Glutamatergic neuron (in vitro differentiated cells): Measurements from ENCODE around the gene ANO4. TPM values are rescaled to one million over a fixed set of nuclear protein-coding genes. Genes with fewer than 3 reads are reported as not detected.

ENCODE experiments used
- DNase-seq: peaks from one replicate; pipeline ENCODE4 v3.0.0; 2022
- H3K27ac Mint-ChIP-seq: one replicate; pipeline ENCODE4 v1.8.0; 2020; ENCODE audit warnings: mild to moderate bottlenecking, mixed read lengths, inconsistent platforms; ENCODE audit not compliant: unreplicated experiment
- H3K27me3 Mint-ChIP-seq: one replicate; pipeline ENCODE4 v1.8.0; 2020; ENCODE audit warnings: mild to moderate bottlenecking, moderate library complexity, mixed read lengths, inconsistent platforms; ENCODE audit not compliant: unreplicated experiment
- H3K36me3 Mint-ChIP-seq: one replicate; pipeline ENCODE4 v1.8.0; 2020; ENCODE audit warnings: mild to moderate bottlenecking, mixed read lengths, inconsistent platforms; ENCODE audit not compliant: unreplicated experiment
- H3K4me1 Mint-ChIP-seq: one replicate; pipeline ENCODE4 v1.8.0; 2020; ENCODE audit warnings: mild to moderate bottlenecking, low read depth, mixed read lengths, inconsistent platforms; ENCODE audit not compliant: unreplicated experiment
- H3K4me3 Mint-ChIP-seq: one replicate; pipeline ENCODE4 v1.8.0; 2020; ENCODE audit warnings: mild to moderate bottlenecking, mixed read lengths, inconsistent platforms; ENCODE audit not compliant: unreplicated experiment
- H3K9me3 Mint-ChIP-seq: one replicate; pipeline ENCODE4 v1.8.0; 2020; ENCODE audit warnings: mild to moderate bottlenecking, moderate library complexity, mixed read lengths, inconsistent platforms; ENCODE audit not compliant: unreplicated experiment
- CTCF ChIP-seq: fragments of 200-600 bp; sonication (generic); IDR thresholded peaks from one replicate; pipeline ENCODE4 v1.5.0; 2021; ENCODE audit not compliant: partially characterized antibody, unreplicated experiment
- total RNA-seq: library from RNA; stranded (reverse); fragmentation: NEBNext Ultra II Directional; extraction: Animal tissue kit (Norgen Biotek cat#: 25700); gene quantifications from one replicate; pipeline ENCODE4 v1.2.1, GENCODE V29; 2021; ENCODE audit not compliant: unreplicated experiment

ANO4 gene
- total RNA-seq, 1 donor from 2014 or later = 38.0 TPM

GRCh38 chr12:100795174-100795799, 711 bp downstream of the ANO4 start:
- Mint-ChIP-seq H3K9me3 (no peaks in the 10 kb centered on the region), H3K36me3 (no peaks in the 10 kb centered on the region), H3K27me3 (no peaks in the 10 kb centered on the region), H3K4me3 (peak overlapping the region; percentile 67), H3K4me1 (peaks cover 19% of the 10 kb centered on the region), H3K27ac (peak overlapping the region; percentile 49)
- no peak for TF ChIP-seq CTCF
- DNase-seq = no peak

GRCh38 chr12:100795800-100796179, 1.2 kb downstream of the ANO4 start:
- no peak for DNase-seq
- Mint-ChIP-seq H3K4me1 (peaks cover 19% of the 10 kb centered on the region), H3K27me3 (no peaks in the 10 kb centered on the region), H3K27ac (no peak overlapping the region), H3K36me3 (no peaks in the 10 kb centered on the region), H3K4me3 (no peak overlapping the region), H3K9me3 (no peaks in the 10 kb centered on the region)
- no peak for TF ChIP-seq CTCF

GRCh38 chr12:100796621-100797020, 2.0 kb downstream of the ANO4 start:
- Mint-ChIP-seq H3K4me3 (no peak overlapping the region), H3K9me3 (no peaks in the 10 kb centered on the region), H3K27ac (no peak overlapping the region), H3K27me3 (no peaks in the 10 kb centered on the region), H3K4me1 (peaks cover 19% of the 10 kb centered on the region), H3K36me3 (no peaks in the 10 kb centered on the region)
- no peak for TF ChIP-seq CTCF
- no peak for DNase-seq

- Mint-ChIP-seq H3K36me3 (no peaks in the 10 kb centered on the region), H3K27ac (no peak overlapping the region), H3K27me3 (no peaks in the 10 kb centered on the region), H3K4me1 (peaks cover 19% of the 10 kb centered on the region), H3K9me3 (no peaks in the 10 kb centered on the region), H3K4me3 (no peak overlapping the region)
- DNase-seq = no peak
- TF ChIP-seq CTCF = no peak
Observed at GRCh38 chr12:100797246-100797645, 2.7 kb downstream of the ANO4 start.

- Mint-ChIP-seq H3K27me3 (no peaks in the 10 kb centered on the region), H3K36me3 (no peaks in the 10 kb centered on the region), H3K4me1 (peaks cover 19% of the 10 kb centered on the region), H3K9me3 (no peaks in the 10 kb centered on the region), H3K27ac (no peak overlapping the region), H3K4me3 (no peak overlapping the region)
- DNase-seq = no peak
- no peak for TF ChIP-seq CTCF
Observed at GRCh38 chr12:100797786-100798185, 3.2 kb downstream of the ANO4 start.
